ENCODE results near the gene ACTL10.

ACTL10 gene

DNA sequence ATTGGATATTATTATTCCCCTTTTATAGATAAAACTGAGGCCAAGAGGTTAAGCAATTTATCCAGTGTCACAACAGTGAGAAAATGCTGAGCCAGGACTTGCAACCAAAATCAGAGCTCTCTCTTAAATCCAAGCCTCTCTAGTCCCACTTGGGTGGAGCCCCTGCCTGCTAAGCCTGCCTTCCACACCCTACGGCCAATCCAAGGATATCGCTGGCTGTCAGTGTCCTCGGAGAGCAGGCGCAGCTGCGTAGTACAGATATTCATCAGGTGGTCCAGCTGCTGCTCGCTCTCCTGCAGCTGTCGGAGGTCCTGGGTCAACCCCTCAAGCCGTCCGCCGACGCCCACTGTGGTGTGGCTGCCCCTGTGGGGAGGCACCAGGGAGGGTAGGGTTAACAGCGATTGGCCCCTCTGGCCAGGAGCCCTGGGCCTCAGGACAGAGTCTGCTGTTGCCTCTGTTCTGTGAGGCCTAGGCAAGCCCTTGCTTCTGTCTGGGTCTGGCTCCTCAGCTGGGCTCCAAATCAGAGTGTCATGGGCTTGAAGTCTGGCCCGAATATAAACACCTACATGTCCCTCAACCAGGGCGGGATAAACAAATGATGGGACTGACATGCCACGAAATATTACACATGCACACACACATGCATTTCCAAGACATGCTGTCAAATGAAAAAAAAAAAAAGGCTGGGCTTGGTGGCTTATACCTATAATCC lies 11.4 kb downstream of the ACTL10 start:
- no peak for DNase-seq

DNA sequence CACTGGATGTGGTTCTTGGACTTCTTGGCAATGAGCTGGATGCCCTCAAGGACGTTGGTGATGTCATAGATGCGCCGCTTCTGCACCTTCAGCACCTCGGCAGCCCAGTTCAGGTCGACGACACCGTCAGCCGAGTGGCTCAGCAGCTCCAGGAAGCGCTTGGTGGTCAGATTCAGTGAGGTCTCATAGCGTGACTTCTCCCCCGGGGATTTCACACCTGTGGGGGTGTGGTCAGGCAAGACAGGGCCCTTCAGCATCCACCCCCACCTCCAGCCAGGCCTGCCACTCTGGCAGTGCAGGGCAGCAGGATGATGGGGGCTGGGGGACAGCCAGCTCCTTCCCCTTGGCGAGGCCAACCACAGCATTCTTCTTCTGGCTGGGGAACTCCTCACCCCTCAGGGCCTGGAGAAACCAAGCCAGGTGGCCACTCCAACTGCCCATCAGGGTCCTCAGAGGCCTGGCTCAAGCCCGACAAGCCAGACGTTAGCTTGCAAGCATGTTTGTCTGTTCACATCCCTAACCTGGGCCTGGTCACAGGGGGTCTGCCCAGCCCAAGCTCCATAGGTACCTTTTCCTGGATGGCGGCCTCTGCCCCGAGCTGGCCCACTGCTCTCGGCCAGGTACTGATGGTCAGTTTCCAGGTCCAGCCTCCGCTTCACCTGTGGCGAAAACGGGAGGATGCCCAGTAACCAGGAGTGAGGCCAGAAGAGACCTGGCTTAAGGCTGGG lies 13.2 kb downstream of the ACTL10 start:
- peak; percentile 66 for DNase-seq

DNA sequence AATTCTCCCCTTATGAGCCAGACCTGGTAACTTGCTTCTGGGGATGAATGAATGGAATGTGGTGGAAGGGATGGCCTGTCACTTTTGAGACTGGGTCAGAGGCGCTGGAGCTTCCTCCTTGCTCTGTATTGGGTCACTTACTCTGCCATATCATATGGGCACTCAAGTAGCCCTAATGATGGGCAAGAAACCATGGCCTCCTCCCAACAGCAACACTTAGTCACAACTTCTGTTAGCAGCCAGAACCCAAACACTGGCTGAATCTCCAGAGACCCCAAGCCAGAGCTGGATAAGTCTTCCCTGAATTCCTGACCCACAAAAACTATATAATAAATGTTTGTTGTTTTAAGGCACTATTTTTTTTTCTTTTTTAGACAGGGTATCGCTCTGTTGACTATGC lies 13.9 kb downstream of the ACTL10 start:
- no peak for DNase-seq

DNA sequence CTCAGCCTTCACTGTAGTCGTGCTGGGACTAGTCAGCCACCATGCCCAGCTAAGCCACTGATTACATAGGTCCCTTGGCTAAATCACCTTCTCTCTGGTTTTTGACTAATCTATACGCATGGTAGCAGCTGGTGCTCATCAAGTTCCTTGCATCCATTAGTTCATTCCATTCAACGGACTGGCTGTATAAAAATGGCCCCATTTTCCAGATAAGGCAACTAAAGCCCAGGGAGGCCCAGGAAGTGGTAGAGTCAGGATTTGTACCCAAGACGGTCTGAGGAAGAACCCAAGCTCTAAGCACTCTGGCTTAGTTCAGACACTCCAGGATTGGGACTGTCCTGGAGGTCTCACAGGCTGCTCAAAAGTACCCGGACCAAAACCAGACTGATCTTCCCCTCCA lies 14.5 kb downstream of the ACTL10 start:
- DNase-seq: no peak

DNA sequence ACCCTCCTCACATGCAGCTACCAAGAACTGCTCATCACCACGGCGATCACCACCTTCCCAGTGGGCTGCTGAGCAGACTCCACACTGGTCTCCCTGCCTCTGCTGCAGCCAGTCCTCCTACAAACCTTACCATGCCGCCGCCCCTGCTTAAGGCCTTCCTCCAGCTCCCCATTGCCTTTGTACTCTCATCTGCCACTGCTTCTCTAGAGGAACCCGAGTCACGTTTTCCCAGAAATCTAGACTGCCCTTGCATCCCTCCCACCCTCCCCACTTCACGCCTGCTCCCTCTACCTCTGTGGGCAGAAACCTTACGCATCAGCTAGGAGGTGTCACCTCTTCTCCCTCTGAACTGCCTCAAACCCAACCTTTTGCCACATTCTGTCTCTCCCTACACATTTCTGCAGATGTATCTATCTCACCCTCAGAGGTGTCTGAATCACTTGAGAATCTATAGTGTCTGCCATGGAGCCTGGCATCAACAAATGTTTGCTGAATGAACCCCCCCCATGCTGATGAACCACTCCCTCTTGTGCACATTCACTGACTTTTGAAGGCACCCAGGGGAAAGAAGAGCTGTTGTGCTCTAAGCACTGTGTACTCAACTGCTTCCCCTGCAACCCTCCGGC lies 15.1 kb downstream of the ACTL10 start:
- no peak for DNase-seq

DNA sequence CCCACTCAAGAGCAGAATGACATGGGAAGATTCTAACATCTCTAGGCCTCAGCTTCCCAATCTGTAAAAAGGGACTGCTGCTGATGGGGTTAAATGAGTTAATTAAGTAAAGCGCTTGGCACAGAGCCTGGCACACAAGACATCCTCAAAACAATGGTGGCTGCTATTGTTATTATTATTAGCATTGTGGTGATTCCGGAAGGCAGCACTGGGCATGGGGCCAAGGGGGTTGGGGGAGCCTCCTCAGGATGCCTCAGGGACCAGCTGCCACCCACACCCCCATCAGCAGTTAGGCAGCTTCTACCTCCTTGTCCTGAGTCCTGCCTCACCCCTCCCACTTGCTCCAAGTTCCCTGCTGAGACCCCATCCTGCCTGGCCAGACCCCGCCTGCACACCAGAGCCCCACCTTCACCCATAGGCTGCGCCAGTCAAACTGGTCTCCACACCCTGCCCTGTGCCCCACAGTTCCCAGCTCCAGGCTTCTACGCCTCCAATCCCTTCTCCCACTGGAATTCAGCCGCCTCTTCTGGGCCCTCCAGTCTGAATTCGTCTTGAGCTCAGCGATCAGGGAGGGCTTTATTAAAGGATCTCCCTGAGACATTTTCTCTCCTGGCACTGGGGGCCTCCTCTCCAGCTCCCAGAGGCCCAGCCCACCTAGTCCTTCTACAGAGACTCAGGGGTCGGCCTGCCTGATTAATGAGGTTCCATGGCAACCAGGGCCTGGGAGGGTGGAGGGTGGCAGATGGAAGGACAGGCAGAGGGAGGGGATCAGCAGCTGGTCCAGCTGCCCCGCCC lies 18.0 kb downstream of the ACTL10 start:
- DNase-seq: no peak

DNA sequence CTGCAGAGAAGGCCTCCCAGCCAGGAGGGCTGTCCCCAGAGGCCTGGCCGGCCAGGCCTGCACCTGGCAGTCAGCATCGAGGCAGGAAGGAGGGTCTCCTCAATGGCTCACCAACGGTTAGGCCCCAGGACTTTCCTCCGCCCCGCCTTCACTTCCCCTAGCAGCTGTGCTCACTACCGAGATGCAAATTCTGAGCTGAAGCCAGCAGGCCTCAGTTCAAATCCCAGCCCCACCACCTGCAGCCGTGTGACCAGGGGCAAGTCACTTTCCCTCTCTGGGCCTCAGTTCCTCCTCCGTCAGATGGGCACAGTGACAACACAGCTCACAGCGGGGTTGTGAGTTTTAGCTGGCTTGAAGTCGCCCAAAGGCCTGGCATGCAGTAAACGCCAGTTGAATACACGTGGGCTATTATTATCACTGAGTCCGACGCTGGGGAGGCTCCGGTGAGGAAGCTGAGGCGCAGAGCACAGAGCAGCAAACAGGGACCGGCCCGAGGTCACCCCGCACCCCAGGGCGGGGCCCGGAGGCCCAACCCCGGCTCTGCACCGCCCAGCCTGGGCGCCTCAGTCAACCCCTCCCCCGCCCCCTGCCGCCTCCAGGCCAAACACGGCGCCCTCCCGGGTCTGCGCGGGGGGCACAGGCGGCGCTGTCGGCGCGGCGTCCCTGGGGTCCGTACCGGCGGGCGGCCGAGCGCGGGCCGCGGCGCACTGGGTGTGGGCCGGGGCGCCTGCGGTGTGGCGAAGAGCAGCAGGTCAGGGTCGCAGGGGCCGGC lies 18.8 kb downstream of the ACTL10 start:
- DNase-seq: no peak

DNA sequence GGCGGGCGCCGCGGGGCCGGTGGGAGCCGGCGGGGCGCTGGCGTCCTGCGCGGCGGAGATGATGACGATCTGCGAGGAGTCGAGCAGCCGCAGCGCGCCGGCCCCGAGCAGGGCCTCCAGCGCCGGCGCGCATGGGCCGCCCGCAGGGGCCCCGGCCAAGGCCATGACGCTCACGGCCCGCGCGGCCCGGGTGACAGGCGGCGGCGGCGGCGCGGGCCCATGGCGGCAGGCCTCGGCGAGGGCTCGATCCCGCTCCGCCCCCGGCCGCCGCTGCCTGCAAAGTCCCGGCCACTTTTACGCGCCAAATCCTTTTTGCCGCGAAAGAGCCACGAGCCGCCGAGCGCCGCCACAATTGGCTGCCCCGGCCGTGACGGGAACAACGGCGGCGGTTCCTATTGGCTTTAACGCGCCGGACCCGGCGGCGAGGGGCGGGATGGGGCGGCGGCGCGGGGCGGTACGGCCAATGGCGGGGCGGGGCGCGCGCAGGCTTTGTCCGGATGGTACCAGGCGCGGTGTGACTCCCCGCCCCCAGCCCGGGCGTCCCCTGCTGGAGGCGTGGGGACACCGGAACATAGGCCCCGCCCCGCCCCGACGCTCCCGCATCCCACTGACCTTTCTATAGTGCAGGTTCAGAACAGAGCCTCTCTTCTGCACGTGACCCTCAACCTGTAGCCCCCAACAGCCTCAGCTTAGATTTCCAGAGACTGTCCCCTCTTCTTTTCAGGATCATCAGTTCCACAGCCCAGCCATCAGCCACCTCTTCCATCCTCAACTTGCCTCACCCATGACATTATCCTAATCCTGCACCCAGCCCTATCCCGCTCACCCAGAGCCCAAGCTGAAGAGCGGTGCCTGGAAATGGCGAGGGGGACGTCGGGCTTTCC lies 19.6 kb downstream of the ACTL10 start, which contains the start of gene E2F1:
Gene E2F1, minus strand, starts transcription at position 286 of the 884 bp plus-strand sequence. Its CDS starts 121 bp downstream, at position 165.
- DNase-seq: peak; percentile 93

DNA sequence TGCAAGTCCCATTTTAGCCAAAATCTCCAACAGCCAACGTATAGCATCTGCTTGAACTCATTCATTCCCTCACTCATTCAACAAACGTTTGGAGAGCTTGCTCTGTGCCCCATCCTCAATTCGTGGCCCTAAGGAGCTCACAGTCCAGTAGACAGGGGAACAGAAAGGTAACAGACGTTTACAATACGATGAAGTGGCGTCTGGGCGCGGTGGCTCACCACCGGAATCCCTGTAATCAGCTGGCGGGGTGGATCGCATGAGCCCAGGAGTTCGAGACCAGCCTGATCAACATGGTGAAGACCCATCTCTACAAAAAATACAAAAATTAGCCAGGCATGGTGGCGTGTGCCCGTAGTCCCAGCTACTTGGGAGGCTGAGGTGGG lies 20.2 kb downstream of the ACTL10 start:
- no peak for DNase-seq

DNA sequence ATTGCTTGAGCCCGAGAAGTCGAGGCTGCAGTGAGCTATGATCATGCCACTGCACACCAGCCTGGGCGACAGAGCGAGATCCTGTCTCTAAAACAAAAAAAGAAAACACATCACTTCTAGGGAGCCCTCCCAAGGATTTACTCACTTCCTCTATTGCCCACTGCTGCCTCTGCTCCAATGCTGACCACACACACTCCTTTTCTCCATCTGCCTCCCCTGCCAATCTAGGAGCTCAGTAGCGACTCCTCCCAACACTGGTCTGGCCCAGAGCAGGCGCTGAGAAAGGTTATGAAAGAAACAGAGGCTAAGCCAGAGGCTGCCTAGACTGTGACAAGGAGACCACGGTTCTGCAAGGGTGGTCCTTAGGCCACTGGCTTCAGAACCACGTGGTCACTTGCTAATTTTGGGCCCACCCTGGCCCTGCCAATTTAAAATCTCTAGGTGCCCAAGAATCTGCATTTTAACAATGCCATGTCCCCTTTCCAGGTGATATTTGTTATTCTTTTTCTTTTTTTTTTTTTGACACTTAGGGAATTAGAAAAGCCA lies 20.7 kb downstream of the ACTL10 start:
- DNase-seq: no peak

DNA sequence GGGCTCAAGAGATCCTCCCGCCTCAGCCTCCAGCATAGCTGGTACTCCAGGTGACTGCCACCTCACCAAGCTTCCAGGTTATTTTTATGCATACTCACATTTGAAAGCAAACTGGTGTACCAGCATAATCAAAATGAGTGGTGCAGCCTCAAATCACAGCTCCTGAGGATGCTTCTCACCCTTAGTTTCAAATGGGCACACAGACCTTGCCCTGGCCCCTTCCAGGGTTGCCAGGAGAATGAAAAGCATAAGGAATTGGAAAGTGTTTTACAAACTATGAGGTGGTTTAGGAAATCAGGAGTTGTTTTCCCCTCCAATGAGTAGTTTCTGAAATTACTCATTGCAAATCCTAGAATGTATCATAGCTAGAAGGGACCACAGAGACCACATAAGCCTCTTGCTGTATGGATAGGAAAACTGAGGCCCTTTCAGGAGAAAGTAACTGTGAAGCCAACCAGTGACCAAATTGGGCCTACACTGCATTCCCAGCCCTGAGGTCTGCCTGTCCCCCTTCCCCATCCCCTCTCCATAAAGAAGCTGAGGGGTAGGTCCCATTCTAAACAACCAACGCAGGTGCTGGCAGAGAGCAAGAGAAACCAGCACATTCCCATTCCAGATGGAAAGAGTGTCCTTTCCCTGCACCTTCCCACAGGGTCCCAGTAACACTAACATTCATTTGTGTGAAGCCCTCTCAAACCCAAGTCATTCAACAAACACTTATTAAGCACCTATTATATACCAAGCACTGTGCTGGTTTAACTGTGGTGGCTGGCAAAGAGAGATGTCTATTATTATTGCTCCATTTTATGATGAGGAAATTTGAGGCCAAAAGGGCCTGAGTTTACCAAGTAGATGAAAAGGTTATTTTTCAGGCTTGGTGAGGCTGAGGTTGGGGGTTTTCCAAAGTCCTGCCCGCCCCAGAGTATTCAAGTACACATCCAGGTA lies 21.5 kb downstream of the ACTL10 start:
- no peak for DNase-seq

DNA sequence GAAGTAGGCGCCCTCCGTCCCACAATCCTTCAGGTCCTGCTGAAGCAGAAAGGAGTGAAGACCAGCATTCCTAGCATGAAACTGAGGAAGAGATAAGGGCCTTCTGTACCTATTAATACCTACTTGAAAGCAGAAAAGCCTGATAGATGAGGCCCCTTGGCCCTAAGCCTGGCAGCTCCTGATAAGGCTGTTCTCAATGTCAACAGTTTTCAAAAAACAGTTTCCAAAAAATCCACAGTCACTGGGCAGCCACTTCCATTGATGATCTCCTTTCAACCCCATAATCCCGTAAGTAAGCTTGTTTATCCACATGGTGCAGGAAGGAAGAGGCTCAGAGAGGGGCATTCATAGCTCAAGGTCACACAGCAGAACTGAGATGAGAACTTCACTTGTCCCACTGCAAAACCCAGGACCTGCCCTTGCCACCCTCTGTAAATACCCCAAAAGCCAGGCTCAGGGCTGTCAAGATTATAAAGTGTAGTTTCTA lies 22.2 kb downstream of the ACTL10 start:
- DNase-seq: no peak

DNA sequence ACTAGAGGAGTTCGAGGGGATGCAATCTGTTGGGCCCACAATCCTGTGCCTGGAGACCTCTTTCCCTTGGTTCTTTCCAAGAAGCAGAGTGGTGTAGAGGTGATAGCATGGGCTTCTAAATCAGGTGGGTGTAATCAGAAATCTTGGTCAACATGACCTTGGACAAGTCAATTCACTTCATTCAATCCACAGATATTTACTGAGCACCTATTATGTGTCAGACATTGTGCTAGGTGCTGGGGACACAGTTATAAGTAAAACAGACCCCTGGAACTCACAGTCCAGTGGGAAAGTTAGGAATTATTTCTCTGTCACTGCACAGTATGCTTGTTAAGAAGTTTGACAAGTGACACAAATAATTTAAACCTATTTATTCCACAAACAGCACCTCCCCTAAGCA lies 22.8 kb downstream of the ACTL10 start:
- no peak for DNase-seq

DNA sequence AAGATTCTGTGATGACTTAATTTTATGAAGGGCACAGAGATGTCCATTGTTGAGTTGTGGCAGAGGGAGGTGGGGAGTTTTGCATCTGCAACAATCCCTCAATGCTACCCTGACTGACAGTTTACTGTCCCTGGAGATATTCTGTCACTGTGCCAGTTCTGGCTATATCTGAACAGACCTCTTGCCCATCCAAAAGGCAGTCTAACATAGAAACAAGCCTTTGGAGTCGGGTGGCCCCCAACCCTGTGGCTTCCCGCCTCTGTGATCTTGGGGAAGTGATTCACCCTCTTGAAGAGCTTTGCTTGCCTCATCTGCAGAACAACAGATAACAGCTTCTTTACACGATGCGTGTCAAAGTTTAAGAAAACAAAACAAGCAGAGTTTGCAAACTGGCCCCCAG lies 23.2 kb downstream of the ACTL10 start:
- DNase-seq: peak; percentile 83

DNA sequence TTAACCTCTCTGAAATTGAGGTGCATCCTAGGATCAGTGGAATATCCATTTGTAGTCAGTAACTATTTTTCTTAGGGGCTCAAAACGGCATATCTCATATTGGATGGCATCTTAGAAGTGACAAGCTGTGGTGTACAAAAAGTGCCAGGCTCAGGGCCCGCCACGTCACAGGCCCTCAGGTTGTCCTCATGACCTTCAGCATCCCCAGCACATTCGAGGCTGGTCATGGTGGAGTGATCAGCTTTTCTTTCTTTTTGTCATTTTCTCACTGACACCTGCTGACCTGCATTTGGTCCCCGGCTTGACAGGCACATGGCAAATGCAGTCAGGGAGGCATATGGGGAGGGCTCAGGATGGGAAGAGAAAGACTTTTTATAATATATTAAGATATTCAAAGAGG lies 26.5 kb downstream of the ACTL10 start:
- no peak for DNase-seq

DNA sequence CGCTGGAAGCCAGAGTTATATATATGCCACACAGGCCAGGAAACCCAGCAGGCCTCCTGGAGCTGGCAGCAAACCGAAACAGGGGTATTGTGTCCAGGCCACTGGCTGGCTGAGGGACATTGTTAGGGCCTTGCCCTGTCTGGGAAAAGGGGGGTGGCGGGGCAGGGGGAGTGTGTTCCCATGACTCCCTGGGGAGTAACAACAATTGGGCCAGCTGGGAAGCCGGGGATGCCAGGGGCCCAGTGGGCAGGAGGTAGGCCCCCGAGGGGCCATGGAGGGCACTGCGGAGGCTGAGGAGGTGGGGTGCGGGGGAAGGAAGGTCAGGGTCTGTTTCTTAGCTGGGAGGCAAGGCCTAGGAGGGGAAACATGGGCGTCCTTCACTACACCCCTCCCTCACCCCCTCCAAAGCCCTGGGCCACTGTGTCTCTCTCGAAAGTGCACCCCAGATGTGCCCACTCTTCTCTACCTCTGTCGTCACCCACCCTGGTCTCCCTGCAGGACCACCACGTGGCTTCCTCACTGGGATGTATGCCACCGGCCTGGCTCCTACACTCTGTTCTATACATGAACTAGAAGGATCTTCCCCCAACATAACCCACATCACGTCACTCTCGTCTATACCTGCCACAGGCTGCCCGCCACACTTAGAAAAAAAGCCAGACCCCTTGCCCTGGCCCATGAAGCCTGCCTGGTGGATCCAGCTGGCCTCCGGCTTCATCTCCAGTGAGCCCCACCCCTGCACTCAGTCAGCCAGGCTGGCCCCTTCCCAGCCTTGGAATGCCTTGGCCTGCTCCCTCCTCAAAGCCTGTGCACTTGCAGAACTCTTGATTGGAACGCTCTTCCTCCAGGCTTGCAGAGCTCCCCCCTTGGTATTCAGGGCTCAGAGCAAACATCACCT lies 27.2 kb downstream of the ACTL10 start:
- no peak for DNase-seq

DNA sequence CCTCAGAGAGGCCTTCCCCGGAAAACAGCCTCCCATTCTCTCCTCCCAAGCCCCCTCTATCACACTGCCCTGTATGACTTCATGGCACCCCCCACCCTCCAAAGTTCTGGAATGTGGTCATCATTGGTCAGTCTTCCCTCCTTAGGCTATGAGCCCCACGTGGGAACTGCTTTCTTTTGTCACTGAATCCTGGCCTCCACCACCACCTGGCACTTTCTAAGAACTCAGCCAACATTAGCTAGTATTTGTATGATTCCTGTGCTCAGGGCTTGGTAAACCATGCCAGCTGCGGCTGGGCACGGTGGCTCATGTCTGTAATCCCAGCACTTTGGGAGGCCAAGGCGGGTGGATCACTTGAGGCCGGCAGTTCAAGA lies 27.9 kb downstream of the ACTL10 start:
- DNase-seq: no peak

DNA sequence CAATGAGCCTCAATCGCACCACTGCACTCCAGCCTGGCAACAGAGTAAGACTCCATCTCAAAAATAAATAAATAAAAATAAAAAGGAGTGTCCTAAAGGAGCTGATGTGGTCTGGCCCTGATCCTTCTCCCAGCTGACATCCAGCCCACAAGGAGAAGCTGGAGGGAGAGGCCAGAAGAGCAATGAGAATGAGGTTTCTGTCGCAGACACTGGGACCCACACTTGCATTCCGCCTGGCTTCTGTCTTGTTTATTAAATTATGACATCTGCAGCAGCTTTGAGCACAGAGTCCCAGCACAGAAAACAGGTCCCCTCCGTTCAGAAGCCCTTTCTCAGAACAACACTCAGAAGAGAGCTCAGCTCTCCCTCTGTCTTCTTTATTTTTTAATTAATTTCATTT lies 29.7 kb downstream of the ACTL10 start:
- no peak for DNase-seq

DNA sequence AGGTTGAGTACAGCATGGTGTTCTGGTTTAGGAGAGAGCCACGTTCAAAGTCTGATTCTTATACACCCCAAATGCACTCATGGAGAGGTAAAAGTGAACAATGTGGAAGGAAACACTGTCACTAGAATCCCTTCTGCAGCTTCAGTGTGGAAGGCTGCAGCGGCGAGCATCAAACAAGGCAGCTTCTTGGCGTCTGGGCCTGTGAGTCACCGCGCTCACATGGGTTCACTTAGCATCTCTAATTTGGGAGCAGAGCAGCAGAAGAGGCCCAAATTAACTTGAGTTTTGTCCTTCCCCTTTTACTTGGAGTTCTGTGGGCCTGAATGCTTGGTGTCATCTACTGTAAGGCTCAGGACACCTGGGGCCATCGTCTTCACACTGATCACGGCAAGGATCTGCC lies 30.4 kb downstream of the ACTL10 start:
- DNase-seq: no peak

Measured in activated gamma-delta T cell treated with Interleukin-2 at 50 U/mL for 16 hours (primary cell).